ENCODE measurements around the gene UNK. TPM values are rescaled to one million over a fixed set of nuclear protein-coding genes. Genes with fewer than 3 reads are reported as not detected.

Gene UNK
- total and polyA plus RNA-seq, 9 of the 15 experiments (the other 6 are each of a cell fraction or from before 2014, with no cell fraction given): 12.8 to 38.6 (median 24.8) TPM

DNA sequence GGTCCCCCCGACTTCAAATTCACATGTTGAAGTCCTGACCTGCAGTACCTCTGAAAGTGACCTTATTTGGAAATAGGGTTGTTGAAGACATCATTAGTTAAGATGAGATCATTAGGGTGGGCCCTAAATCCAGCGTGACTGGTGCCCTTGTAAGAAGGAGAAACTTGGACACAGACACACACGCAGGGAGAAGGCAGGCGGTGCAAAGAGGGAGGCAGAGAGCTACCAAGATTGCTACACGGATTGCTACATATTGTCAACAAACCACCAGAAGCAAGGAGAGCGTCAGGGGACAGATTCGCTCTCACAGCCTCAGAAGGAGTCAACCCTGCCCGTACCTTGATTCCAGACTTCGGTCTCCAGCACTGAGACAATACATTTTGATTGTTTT, 77.3 kb downstream of the UNK start:
- TF ChIP-seq ZNF507 (tag; conservative IDR thresholded peaks at IDR 0.05): no peak
- TF ChIP-seq PTBP1 (IDR thresholded peaks at IDR 0.05; ENCODE audit: low read depth, low read length): no peak
- no peak for TF ChIP-seq CTBP1 (IDR thresholded peaks at IDR 0.05; ENCODE audit: borderline replicate concordance)
- TF ChIP-seq, protein P1, sequence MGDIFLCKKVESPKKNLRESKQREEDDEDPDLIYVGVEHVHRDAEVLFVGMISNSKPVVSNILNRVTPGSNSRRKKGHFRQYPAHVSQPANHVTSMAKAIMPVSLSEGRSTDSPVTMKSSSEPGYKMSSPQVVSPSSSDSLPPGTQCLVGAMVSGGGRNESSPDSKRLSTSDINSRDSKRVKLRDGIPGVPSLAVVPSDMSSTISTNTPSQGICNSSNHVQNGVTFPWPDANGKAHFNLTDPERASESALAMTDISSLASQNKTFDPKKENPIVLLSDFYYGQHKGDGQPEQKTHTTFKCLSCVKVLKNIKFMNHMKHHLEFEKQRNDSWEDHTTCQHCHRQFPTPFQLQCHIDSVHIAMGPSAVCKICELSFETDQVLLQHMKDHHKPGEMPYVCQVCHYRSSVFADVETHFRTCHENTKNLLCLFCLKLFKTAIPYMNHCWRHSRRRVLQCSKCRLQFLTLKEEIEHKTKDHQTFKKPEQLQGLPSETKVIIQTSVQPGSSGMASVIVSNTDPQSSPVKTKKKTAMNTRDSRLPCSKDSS (IDR thresholded peaks at IDR 0.05; ENCODE audit: low read depth, partially characterized antibody): no peak
- no peak for TF ChIP-seq ZNF717 (CRISPR knock-in tag; IDR thresholded peaks at IDR 0.05)
- TF ChIP-seq HNRNPLL (IDR thresholded peaks at IDR 0.05; ENCODE audit: low read depth, low read length, poor library complexity, severe bottlenecking): no peak
- TF ChIP-seq, protein P2, sequence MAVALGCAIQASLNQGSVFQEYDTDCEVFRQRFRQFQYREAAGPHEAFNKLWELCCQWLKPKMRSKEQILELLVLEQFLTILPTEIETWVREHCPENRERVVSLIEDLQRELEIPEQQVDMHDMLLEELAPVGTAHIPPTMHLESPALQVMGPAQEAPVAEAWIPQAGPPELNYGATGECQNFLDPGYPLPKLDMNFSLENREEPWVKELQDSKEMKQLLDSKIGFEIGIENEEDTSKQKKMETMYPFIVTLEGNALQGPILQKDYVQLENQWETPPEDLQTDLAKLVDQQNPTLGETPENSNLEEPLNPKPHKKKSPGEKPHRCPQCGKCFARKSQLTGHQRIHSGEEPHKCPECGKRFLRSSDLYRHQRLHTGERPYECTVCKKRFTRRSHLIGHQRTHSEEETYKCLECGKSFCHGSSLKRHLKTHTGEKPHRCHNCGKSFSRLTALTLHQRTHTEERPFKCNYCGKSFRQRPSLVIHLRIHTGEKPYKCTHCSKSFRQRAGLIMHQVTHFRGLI (CRISPR knock-in tag; IDR thresholded peaks at IDR 0.05): no peak
- TF ChIP-seq, protein P3, sequence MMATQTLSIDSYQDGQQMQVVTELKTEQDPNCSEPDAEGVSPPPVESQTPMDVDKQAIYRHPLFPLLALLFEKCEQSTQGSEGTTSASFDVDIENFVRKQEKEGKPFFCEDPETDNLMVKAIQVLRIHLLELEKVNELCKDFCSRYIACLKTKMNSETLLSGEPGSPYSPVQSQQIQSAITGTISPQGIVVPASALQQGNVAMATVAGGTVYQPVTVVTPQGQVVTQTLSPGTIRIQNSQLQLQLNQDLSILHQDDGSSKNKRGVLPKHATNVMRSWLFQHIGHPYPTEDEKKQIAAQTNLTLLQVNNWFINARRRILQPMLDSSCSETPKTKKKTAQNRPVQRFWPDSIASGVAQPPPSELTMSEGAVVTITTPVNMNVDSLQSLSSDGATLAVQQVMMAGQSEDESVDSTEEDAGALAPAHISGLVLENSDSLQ (IDR thresholded peaks at IDR 0.05): no peak
- no peak for TF ChIP-seq HDAC2 (IDR thresholded peaks at IDR 0.05)
- no peak for TF ChIP-seq ZFPM2 (CRISPR knock-in tag; IDR thresholded peaks at IDR 0.05)
- ATAC-seq (no peak), FAIRE-seq (no peak), DNase-seq (ENCODE audit: extremely low read depth in 1 of 4, low spot score in 3 of 4) (no peak)
- ChIA-PET CTCF (ENCODE audit: low intra/inter-chr PET ratio) (no interaction called here), POLR2A (interaction anchor here (0.8 to 2.3 kb wide), 7 partner anchors 10 to 87 kb away, joined by 3 to 12 read pairs (median 5); no protein-coding TSS in a partner anchor)
- in situ Hi-C loops (cut with MboI): no loop called here
- H3K27me3 ChIP-seq (ENCODE audit: control insufficient read depth in 2 of 2, insufficient read depth in 2 of 2, low read length in 2 of 2): no peaks in the 10 kb centered on the region
- peak overlapping the region; percentile 37 for H2AFZ ChIP-seq (ENCODE audit: low read depth, low read length)
- intact Hi-C loops (cut with micrococcal nuclease): no loop called here
- H3K9me1 ChIP-seq (ENCODE audit: control insufficient read depth, insufficient read depth, low read length): no peaks in the 10 kb centered on the region
- H3K4me3 ChIP-seq: no peak overlapping the region
- WGBS (ENCODE audit: insufficient coverage, low coverage, missing lambda C conversion rate): 77% methylated on average over 8 of the region's 9 CpGs
- H4K20me1 ChIP-seq (replicated peaks; ENCODE audit: control insufficient read depth, insufficient read depth, low read length): no peaks in the 10 kb centered on the region
- no peaks in the 10 kb centered on the region for H3K79me2 ChIP-seq (ENCODE audit: control insufficient read depth, insufficient read depth, low read length)
- H3K4me2 ChIP-seq (ENCODE audit: insufficient read depth, low read length): no peak overlapping the region
- H3K9ac ChIP-seq (ENCODE audit: insufficient read depth in 1 of 2, low read depth in 2 of 2, low read length in 2 of 2): peak overlapping the region in 1 of 2 experiments; percentile 13; a peak in 1 of 4 replicates
- peaks cover 36 to 37% of the 10 kb centered on the region in 2 experiments for H3K4me1 ChIP-seq (replicated peaks in 1 of 2; ENCODE audit: control insufficient read depth in 2 of 2, insufficient read depth in 2 of 2, low read length in 2 of 2)
- H3K27ac ChIP-seq (ENCODE audit: extremely low read depth, low read depth, low read length): peak overlapping the region; percentile 52; the same call in 1 of the 3 replicates
- no peaks in the 10 kb centered on the region for H3K36me3 ChIP-seq (ENCODE audit: control insufficient read depth, insufficient read depth, low read length)
- no TSS peak for BruUV-seq (replicated peaks)
- no peaks in the 10 kb centered on the region for H3K9me3 ChIP-seq (replicated peaks; ENCODE audit: control insufficient read depth, insufficient read depth, low read depth, low read length)
